ENCODE measurements around the gene CDK2AP2.

CDK2AP2 gene

DNA sequence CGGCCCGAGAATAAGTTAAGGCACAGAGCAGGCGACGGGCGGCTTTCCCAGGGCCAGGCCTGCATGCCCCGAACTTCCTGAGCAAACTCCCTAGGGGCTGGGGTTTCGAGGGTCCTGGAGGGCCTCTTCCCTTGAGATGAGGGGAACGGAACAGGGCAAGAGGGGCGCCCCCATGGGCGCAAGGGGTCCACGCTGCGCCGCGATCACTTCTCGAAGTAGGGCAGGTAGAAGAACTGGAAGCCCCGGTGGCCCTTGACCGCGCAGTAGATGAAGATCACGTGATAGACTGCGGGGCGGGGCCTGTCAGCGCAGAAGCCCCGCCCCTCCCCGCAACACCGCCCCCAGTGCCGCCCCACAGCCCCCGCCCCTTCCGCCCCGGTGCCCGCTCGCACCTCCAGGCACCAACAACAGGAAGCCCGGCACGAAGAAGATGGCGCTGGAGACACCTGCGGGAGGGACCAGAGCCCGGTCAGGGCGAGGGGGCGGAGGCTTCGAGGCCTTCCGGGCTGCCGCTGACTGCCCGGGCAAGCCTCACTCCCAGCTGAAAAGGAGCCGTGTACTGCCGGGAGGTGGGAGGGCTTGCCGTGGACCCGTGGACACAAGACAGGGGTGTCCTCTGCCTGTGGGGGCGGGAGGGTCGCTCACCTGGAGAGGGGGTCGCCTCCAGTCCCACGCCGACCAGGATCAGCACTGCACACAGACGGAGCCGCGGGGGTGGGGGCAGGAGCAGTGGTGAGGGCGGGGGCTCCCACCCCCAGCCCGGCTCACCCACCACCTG, 43.4 kb downstream of the CDK2AP2 start:
- DNase-seq: peak; percentile 89

- DNase-seq: no peak
Measured at GRCh38 chr11:67463680-67464410, 44.1 kb downstream of the CDK2AP2 start.

GRCh38 chr11:67463186-67463585, 44.8 kb downstream of the CDK2AP2 start:
- no peak for DNase-seq

DNA sequence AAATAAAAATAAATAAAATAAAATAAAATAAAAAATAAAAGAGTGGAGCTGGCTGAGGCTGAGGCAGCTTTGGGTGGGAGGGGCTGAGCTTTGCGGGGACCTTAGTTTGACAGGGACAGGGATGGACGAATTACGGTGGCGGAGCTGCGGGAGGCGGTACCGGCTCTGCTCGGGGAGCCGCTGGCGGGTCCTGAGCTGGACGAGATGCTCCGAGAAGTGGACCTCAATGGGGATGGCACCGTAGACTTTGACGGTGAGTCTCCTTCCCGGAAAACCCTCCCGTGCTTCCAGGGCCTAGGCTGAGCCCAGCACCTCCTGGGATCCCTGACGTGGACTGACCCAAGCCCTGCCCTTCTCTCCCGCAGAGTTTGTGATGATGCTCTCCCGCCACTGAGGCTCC, 49.7 kb downstream of the CDK2AP2 start:
- no peak for DNase-seq

GRCh38 chr11:67457453-67457852, 50.5 kb downstream of the CDK2AP2 start:
- no peak for DNase-seq

Measured in NCI-H1436 (cell line).